K562 (cell line): Measurements from ENCODE around the gene DTWD2. TPM values are rescaled to one million over a fixed set of nuclear protein-coding genes. Genes with fewer than 3 reads are reported as not detected.
"Not testable (repeated sequence)": the region's sequence is repeated elsewhere in the genome, so short reads cannot be mapped to it uniquely, and the experiment has no call there.

ENCODE experiments used
- ATAC-seq: fragments of 200-7000 bp; cut with Tn5 transposase; 3 replicates; pipeline ENCODE4 v1.9.1; 2020; ENCODE audit warnings: moderate library complexity
- BruUV-seq: library from RNA; stranded (reverse); fragments of 400-500 nt; replicated peaks from 2 replicates; lab custom pipeline; 2021; lab: Mats Ljungman, UMichigan
- CTCF ChIA-PET: fragments of 300-600 bp; formaldehyde crosslinking; extraction: SDS; loops from one replicate; lab custom pipeline; 2021; ENCODE audit warnings: low intra/inter-chr PET ratio; lab: Yijun Ruan, JAX
- POLR2A ChIA-PET: fragments of 300-600, 350-650 bp; sonication (Branson Sonifier 250); formaldehyde crosslinking; extraction: SDS; loops from one replicate; lab custom pipeline; 2021; ENCODE audit warnings: antibody characterized with exemption, inconsistent platforms; lab: Yijun Ruan, JAX
- DNase-seq, 4 experiments: peaks; one replicate each; pipeline versions ENCODE4 v3.0.0 to v3.0.0-alpha.2; 2011 to 2018; ENCODE audit warnings: low spot score in 3 of 4, mixed read lengths in 3 of 4; ENCODE audit errors: extremely low read depth in 1 of 4
- FAIRE-seq: peaks from 2 replicates; lab custom pipeline; 2011; peaks lifted over from hg19 to GRCh38; lab: Jason Lieb, UNC
- H2AFZ ChIP-seq: 2 replicates; pipeline ENCODE4 v1.6.0; 2011; ENCODE audit warnings: low read depth, low read length, control low read depth, inconsistent platforms
- H3K27ac ChIP-seq: fragments of 200-600 bp; 3 replicates; pipeline ENCODE4 v1.8.0; 2011; ENCODE audit warnings: low read depth, mild to moderate bottlenecking, control low read depth, inconsistent platforms, low read length, moderate library complexity, mixed read lengths; ENCODE audit errors: extremely low read depth
- H3K27me3 ChIP-seq, 2 experiments: fragments of 300-600 bp in 1 of 2; 2 replicates in 1 of 2; 3 replicates in 1 of 2; pipeline versions ENCODE4 v1.6.0 to v1.8.0; 2011; ENCODE audit warnings: inconsistent platforms in 2 of 2, low read length in 2 of 2, mild to moderate bottlenecking in 1 of 2, mixed read lengths in 1 of 2, moderate library complexity in 1 of 2; ENCODE audit not compliant: control insufficient read depth in 2 of 2, insufficient read depth in 2 of 2
- H3K36me3 ChIP-seq: fragments of 300-600 bp; 3 replicates; pipeline ENCODE4 v1.8.0; 2011; ENCODE audit warnings: mild to moderate bottlenecking, low read length, inconsistent platforms; ENCODE audit not compliant: control insufficient read depth, insufficient read depth
- H3K4me1 ChIP-seq, 2 experiments: fragments of 200-600 bp in 1 of 2; replicated peaks in 1 of 2; 2 replicates in 1 of 2; 3 replicates in 1 of 2; pipeline versions ENCODE4 v1.5.1 to v1.8.0; 2011; ENCODE audit warnings: inconsistent platforms in 2 of 2, low read length in 2 of 2, mild to moderate bottlenecking in 1 of 2, mixed read lengths in 1 of 2, moderate library complexity in 1 of 2; ENCODE audit not compliant: control insufficient read depth in 2 of 2, insufficient read depth in 2 of 2
- H3K4me2 ChIP-seq: 2 replicates; pipeline ENCODE4 v1.6.1; 2011; ENCODE audit warnings: low read length, control low read depth, inconsistent platforms, mixed read lengths; ENCODE audit not compliant: insufficient read depth
- H3K4me3 ChIP-seq: fragments of 200-600 bp; sonication (generic), shearing (Covaris generic); 2 replicates; pipeline ENCODE4 v1.5.1; 2016; ENCODE audit warnings: control low read depth, inconsistent platforms
- H3K79me2 ChIP-seq: fragments of 200-600 bp; 3 replicates; pipeline ENCODE4 v1.8.0; 2011; ENCODE audit warnings: low read length, inconsistent platforms; ENCODE audit not compliant: control insufficient read depth, insufficient read depth
- H3K9ac ChIP-seq, 2 experiments: 2 replicates each; pipeline versions ENCODE4 v1.6.0 to v1.6.1; 2011; ENCODE audit warnings: low read depth in 2 of 2, low read length in 2 of 2, control low read depth in 1 of 2, inconsistent platforms in 1 of 2, mild to moderate bottlenecking in 1 of 2, mixed read lengths in 1 of 2; ENCODE audit not compliant: insufficient read depth in 1 of 2
- H3K9me1 ChIP-seq: one replicate; pipeline ENCODE4 v1.6.0; 2011; ENCODE audit warnings: inconsistent platforms, mild to moderate bottlenecking, low read length, moderate library complexity; ENCODE audit not compliant: control insufficient read depth, insufficient read depth
- H3K9me3 ChIP-seq: replicated peaks from 2 replicates; pipeline ENCODE4 v1.5.1; 2011; ENCODE audit warnings: low read depth, low read length, inconsistent platforms; ENCODE audit not compliant: control insufficient read depth, insufficient read depth
- H4K20me1 ChIP-seq: replicated peaks from 2 replicates; pipeline ENCODE4 v1.6.1; 2011; ENCODE audit warnings: low read length, inconsistent platforms, mixed read lengths; ENCODE audit not compliant: control insufficient read depth, insufficient read depth
- CBX1 ChIP-seq: sonication (generic); IDR thresholded peaks from 2 replicates; pipeline ENCODE4 v1.6.1; 2016; ENCODE audit warnings: antibody characterized with exemption, low read depth, mild to moderate bottlenecking
- CBX5 ChIP-seq: IDR thresholded peaks from 2 replicates; pipeline ENCODE4 v1.6.1; 2014; ENCODE audit warnings: low read depth, borderline replicate concordance
- ZNF146 ChIP-seq: IDR thresholded peaks from one replicate; pipeline ENCODE4 v1.6.1; 2018; ENCODE audit warnings: missing compliant biosample characterization; ENCODE audit not compliant: unreplicated experiment
- ZNF445 ChIP-seq: fragments of 250-450 bp; sonication (Bioruptor Pico); IDR thresholded peaks from 2 replicates; pipeline ENCODE4 v1.4.0; 2020; ENCODE audit warnings: low read depth, mild to moderate bottlenecking, moderate library complexity
- WGBS: fragments of 100-300 bp; shearing (Covaris generic); methylation state at CpG from one replicate; pipeline ENCODE4 v1.1.6; 2016; ENCODE audit warnings: low coverage, mixed read lengths; ENCODE audit not compliant: insufficient coverage; ENCODE audit errors: missing lambda C conversion rate; 5-methylcytosine and 5-hydroxymethylcytosine counted together
- in situ Hi-C: fragments of 300-500 bp; cut with MboI; formaldehyde crosslinking; loops from 4 replicates; pipeline ENCODE4 v1.15.0; 2018; ENCODE audit warnings: inconsistent platforms, mixed read lengths
- intact Hi-C: fragments of 100-400 bp; cut with micrococcal nuclease; formaldehyde crosslinking; loops from 2 replicates; pipeline ENCODE4 v1.14.2; 2022
- polyA plus RNA-seq, 8 experiments: library from polyadenylated mRNA; depleted of rRNA in 4 of 8; stranded (reverse) in 5 of 8; unstranded in 3 of 8; fragments of >200 nt; fragmentation: Nextera tagmentation in 2 of 8; fragmentation: Illumina TruSeq in 1 of 8; extraction: Ambion mirVana in 2 of 8; extraction: Trizol in 1 of 8; gene quantifications; 2 replicates each; pipeline versions ENCODE4 v1.2.1 to v1.2.3, GENCODE V29; 2011 to 2014; ENCODE audit warnings: inconsistent platforms in 1 of 8, missing spikeins in 1 of 8
- total RNA-seq, 7 experiments: library from RNA; depleted of rRNA in 6 of 7; stranded (reverse); fragments of >200 nt in 6 of 7; fragmentation: Illumina TruSeq in 2 of 7; extraction: Trizol in 2 of 7; gene quantifications; 2 replicates each; pipeline versions ENCODE4 v1.2.1 to v1.2.3, GENCODE V29; 2011 to 2021; ENCODE audit warnings: low replicate concordance in 1 of 7

Gene DTWD2
- total and polyA plus RNA-seq, 9 of the 15 experiments (the other 6 are each of a cell fraction or from before 2014, with no cell fraction given), result 0.99 to 10.8 (median 4.1) TPM

DNA sequence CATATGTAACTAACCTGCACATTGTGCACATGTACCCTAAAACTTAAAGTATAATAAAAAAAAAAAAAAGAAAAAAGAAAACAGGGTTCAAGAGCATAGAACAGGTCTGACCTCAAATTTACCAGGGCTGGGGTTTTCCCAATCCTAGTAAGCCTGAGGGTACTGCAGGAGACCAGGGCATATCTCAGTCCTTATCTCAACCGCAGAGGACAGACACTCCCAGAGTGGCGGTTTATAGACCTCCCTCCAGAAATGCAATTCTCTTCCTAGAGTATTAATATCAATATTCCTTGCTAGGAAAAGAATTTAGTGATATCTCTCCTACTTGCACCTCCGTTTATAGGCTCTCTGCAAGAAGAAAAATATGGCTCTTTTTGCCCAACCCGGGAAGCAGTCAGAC lies 136.6 kb downstream of the DTWD2 start:
- not testable (repeated sequence) for ATAC-seq, FAIRE-seq

DNA sequence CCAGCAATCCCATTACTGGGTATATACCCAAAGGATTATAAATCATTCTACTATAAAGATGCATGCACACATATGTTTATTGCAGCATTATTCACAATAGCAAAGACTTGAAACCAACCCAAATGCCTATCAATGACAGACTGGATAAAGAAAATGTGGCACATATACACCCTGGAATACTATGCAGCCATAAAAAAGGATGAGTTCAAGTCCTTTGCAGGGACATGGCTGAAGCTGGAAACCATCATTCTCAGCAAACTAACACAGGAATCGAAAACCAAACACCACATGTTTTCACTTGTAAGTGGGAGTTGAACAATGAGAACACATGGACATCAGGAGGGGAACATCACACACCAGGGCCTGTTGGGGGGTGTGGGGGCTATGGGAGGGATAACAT lies 138.8 kb downstream of the DTWD2 start:
- BruUV-seq, H3K36me3 ChIP-seq, H3K27me3 ChIP-seq, H3K27ac ChIP-seq, H2AFZ ChIP-seq, in situ Hi-C loops, H3K9ac ChIP-seq, H3K9me3 ChIP-seq, intact Hi-C loops, H3K79me2 ChIP-seq, H4K20me1 ChIP-seq, ATAC-seq, POLR2A ChIA-PET, FAIRE-seq, CTCF ChIA-PET, H3K4me1 ChIP-seq, DNase-seq, H3K4me3 ChIP-seq, H3K9me1 ChIP-seq, H3K4me2 ChIP-seq: not testable (repeated sequence)
- TF ChIP-seq ZNF146 (CRISPR knock-in tag), result peak; percentile 89
- 10% methylated on average over 1 of the region's 1 CpG for WGBS

More for the DNA sequence above, 136.6 kb downstream of the DTWD2 start:
- H3K36me3 ChIP-seq, H3K79me2 ChIP-seq, H3K9me1 ChIP-seq, BruUV-seq, in situ Hi-C loops, H3K9ac ChIP-seq, H3K4me3 ChIP-seq, CTCF ChIA-PET, H3K27me3 ChIP-seq, H3K9me3 ChIP-seq, H4K20me1 ChIP-seq, H3K4me2 ChIP-seq, POLR2A ChIA-PET, H3K4me1 ChIP-seq, H3K27ac ChIP-seq, H2AFZ ChIP-seq, intact Hi-C loops: not testable (repeated sequence)
- WGBS, result 22% methylated on average over 4 of the region's 4 CpGs
- DNase-seq, result peak in 1 of 4 experiments; percentile 4
- TF ChIP-seq CBX1, result peak; percentile 36; the same call in 1 of the 2 replicates
- TF ChIP-seq CBX5, result peak; percentile 91
- TF ChIP-seq ZNF445, result peak; percentile 80; the same call in 1 of the 2 replicates
